Upper lobe of left lung (tissue), 4 donors: ENCODE results near the gene GTF2IRD2.
"Not testable (repeated sequence)": the region's sequence is repeated elsewhere in the genome, so short reads cannot be mapped to it uniquely, and the experiment has no call there.

Experiments
- CTCF ChIP-seq, 6 experiments: fragments of 450-650 bp in 4 of 6; fragments of 200-600 bp in 2 of 6; sonication (generic) in 2 of 6; IDR thresholded peaks; one replicate each; pipeline ENCODE4 v1.5.1; 2016 to 2019; ENCODE audit warnings: antibody characterized with exemption in 6 of 6
- POLR2A ChIP-seq, 4 donors: fragments of 450-650 bp; IDR thresholded peaks; one replicate each; pipeline ENCODE4 v1.5.1; 2016 to 2017; ENCODE audit warnings: antibody characterized with exemption in 4 of 4, mild to moderate bottlenecking in 2 of 4
- POLR2AphosphoS5 ChIP-seq, 2 donors: sonication (generic); formaldehyde crosslinking; IDR thresholded peaks; one replicate each; pipeline ENCODE4 v1.5.1; 2017; ENCODE audit warnings: antibody characterized with exemption in 2 of 2

- TF ChIP-seq POLR2A (IDR thresholded peaks at IDR 0.05) (peak in 3 of 4 donors; percentile 15 to 48 (median 44)), POLR2AphosphoS5 (IDR thresholded peaks at IDR 0.05) (peak; percentile 4 to 66)
- not testable (repeated sequence) for TF ChIP-seq CTCF (IDR thresholded peaks at IDR 0.05)
Observed at GRCh38 chr7:74890158-74891123, 39.0 kb upstream of the GTF2IRD2 start.
